CD4-positive, CD25-positive, alpha-beta regulatory T cell (primary cell): ENCODE results near the gene ZNF512B. TPM values are rescaled to one million over a fixed set of nuclear protein-coding genes. Genes with fewer than 3 reads are reported as not detected.

Experiments used
- ATAC-seq, 2 donors: fragments of 150-1000 bp; cut with Tn5 transposase; one replicate each; pipeline ENCODE4 v1.10.0; 2021; ENCODE audit warnings: low read depth in 2 of 2, moderate number of reproducible peaks in 2 of 2, moderate library complexity in 1 of 2
- DNase-seq, 3 donors: peaks; one replicate each; pipeline versions ENCODE4 v3.0.0 to v3.0.0-alpha.2; 2012 to 2022; ENCODE audit warnings: mixed read lengths in 1 of 3
- H3K27ac ChIP-seq: one replicate; pipeline ENCODE4 v1.7.0; 2013; ENCODE audit warnings: mild to moderate bottlenecking, low read length; ENCODE audit not compliant: insufficient read depth, poor library complexity, severe bottlenecking
- H3K27me3 ChIP-seq: one replicate; pipeline ENCODE4 v1.7.0; 2013; ENCODE audit warnings: low read length; ENCODE audit not compliant: control insufficient read depth, insufficient read depth
- H3K36me3 ChIP-seq: one replicate; pipeline ENCODE4 v1.7.0; 2013; ENCODE audit warnings: mild to moderate bottlenecking, low read length, moderate library complexity; ENCODE audit not compliant: control insufficient read depth, insufficient read depth
- H3K4me1 ChIP-seq: 2 replicates; pipeline ENCODE4 v1.7.0; 2013; ENCODE audit warnings: mild to moderate bottlenecking, low read length; ENCODE audit not compliant: insufficient read depth, control insufficient read depth, poor library complexity, severe bottlenecking
- H3K4me3 ChIP-seq: one replicate; pipeline ENCODE4 v1.7.0; 2013; ENCODE audit warnings: low read depth, mild to moderate bottlenecking, low read length, moderate library complexity
- H3K9me3 ChIP-seq, 2 experiments: 1 replicate in 1 of 2; 2 replicates in 1 of 2; pipeline ENCODE4 v1.7.0; 2013; ENCODE audit warnings: low read length in 2 of 2, mild to moderate bottlenecking in 1 of 2, moderate library complexity in 1 of 2; ENCODE audit not compliant: control insufficient read depth in 2 of 2
- H3K27ac Mint-ChIP-seq, 3 donors: one replicate each; pipeline ENCODE4 v1.8.0; 2020 to 2022; ENCODE audit warnings: mild to moderate bottlenecking in 3 of 3, mixed read lengths in 3 of 3, moderate library complexity in 2 of 3
- H3K27me3 Mint-ChIP-seq: one replicate; pipeline ENCODE4 v1.8.0; 2022; ENCODE audit warnings: mild to moderate bottlenecking, mixed read lengths
- H3K36me3 Mint-ChIP-seq: one replicate; pipeline ENCODE4 v1.8.0; 2020; ENCODE audit warnings: mixed read lengths
- H3K4me1 Mint-ChIP-seq, 4 donors: one replicate each; pipeline ENCODE4 v1.8.0; 2020 to 2022; ENCODE audit warnings: mixed read lengths in 4 of 4, mild to moderate bottlenecking in 1 of 4
- H3K4me3 Mint-ChIP-seq, 4 donors: one replicate each; pipeline ENCODE4 v1.8.0; 2020 to 2022; ENCODE audit warnings: mild to moderate bottlenecking in 4 of 4, mixed read lengths in 4 of 4, moderate library complexity in 3 of 4
- H3K9me3 Mint-ChIP-seq, 7 donors: one replicate each; pipeline ENCODE4 v1.8.0; 2020 to 2022; ENCODE audit warnings: mixed read lengths in 7 of 7, mild to moderate bottlenecking in 3 of 7, moderate library complexity in 2 of 7
- polyA plus RNA-seq, 4 donors: library from polyadenylated mRNA; unstranded; fragments of 300-500 nt; fragmentation: Illumina TruSeq; gene quantifications; one replicate each; pipeline ENCODE4 v1.2.3, GENCODE V29; 2021
- total RNA-seq: library from RNA; stranded (reverse); gene quantifications from one replicate; pipeline ENCODE4 v1.2.3, GENCODE V29; 2022

The ZNF512B gene
- total and polyA plus RNA-seq, 5 donors from 2014 or later, result 0.41 to 21.2 (median 0.47) TPM

- DNase-seq (peak in 2 of 3 donors; percentile 34 to 54), ATAC-seq (no peak)
- H3K9me3 Mint-ChIP-seq, result no peaks in the 10 kb centered on the region
- peaks cover 37% of the 10 kb centered on the region for H3K4me1 ChIP-seq
- H3K27me3 Mint-ChIP-seq, result no peaks in the 10 kb centered on the region
- no peaks in the 10 kb centered on the region for H3K9me3 ChIP-seq
- no peaks in the 10 kb centered on the region for H3K36me3 ChIP-seq
- no peaks in the 10 kb centered on the region for H3K27me3 ChIP-seq
- peak overlapping the region; percentile 51 for H3K4me3 ChIP-seq
- peak overlapping the region; percentile 81 to 89 (median 82) for H3K4me3 Mint-ChIP-seq
- H3K36me3 Mint-ChIP-seq, result no peaks in the 10 kb centered on the region
- H3K27ac Mint-ChIP-seq, result peak overlapping the region in 1 of 3 donors; percentile 73
- H3K27ac ChIP-seq, result peak overlapping the region; percentile 74
- H3K4me1 Mint-ChIP-seq, result peaks cover 0 to 38% (median 15%) of the 10 kb centered on the region in 4 donors
Observed at GRCh38 chr20:63955281-63955826, 14.4 kb downstream of the ZNF512B start.

DNA sequence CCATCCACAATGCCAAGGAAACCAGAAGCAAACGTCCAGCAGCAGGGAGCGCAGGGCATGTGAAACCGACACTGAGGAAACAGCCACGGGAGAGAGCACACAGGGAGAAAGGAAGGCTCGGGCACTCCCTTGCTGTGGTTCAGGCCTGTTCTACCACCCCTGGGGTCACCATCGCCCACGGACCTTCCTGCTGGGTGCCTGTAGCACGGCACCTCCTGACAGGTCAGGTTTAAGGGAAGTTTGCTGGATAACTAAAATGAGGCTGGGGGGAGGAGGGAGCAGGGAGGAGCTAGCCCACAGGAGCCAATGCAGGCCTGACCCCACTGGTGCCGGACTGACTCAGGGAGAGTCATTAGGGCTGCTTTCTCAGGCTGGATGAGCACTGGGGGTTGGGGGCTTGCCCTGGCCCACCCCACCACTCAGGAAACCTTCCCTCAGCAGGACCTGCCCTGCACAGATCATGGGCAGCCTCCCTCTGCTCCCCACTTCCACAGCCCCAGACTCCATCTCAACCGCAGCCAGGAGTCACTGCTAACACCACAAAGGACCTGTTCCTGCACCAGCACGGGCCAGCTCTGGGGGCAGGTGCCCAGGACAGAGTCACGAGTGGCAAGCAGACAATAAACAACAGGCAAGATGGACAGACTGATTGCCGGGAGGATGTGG is 15.8 kb downstream of the ZNF512B start:
- Mint-ChIP-seq H3K9me3 (no peaks in the 10 kb centered on the region), H3K27me3 (no peaks in the 10 kb centered on the region), H3K27ac (peak overlapping the region in 2 of 3 donors; percentile 35 to 79), H3K36me3 (no peaks in the 10 kb centered on the region), H3K4me1 (peaks cover 0 to 51% (median 18%) of the 10 kb centered on the region in 4 donors), H3K4me3 (peak overlapping the region; percentile 69 to 89 (median 76))
- H3K27me3 ChIP-seq, result no peaks in the 10 kb centered on the region
- DNase-seq (no peak), ATAC-seq (no peak)
- no peak overlapping the region for H3K27ac ChIP-seq
- H3K4me1 ChIP-seq, result peaks cover 49% of the 10 kb centered on the region
- no peak overlapping the region for H3K4me3 ChIP-seq
- no peaks in the 10 kb centered on the region for H3K9me3 ChIP-seq
- H3K36me3 ChIP-seq, result no peaks in the 10 kb centered on the region

DNA sequence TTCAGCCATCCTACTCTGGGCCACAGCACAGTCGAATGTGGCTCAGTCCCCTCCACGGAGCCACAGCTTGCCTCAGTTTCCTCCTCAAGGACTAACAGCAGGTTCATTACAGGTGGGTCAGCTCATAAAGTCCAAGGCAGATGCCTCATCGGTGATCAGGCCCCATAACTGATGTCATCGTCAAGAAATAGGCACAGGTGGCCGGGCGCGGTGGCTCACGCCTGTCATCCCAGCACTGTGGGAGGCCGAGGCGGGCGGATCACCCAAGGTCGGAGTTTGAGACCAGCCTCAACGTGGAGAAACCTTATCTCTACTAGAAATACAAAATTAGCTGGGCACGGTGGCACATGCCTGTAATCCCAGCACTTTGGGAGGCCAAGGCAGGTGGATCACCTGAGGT is 17.0 kb downstream of the ZNF512B start:
- no peak overlapping the region for H3K4me3 ChIP-seq
- H3K36me3 Mint-ChIP-seq, result no peaks in the 10 kb centered on the region
- peaks cover 56% of the 10 kb centered on the region for H3K4me1 ChIP-seq
- peak overlapping the region in 2 of 3 donors; percentile 63 to 67 for H3K27ac Mint-ChIP-seq
- H3K36me3 ChIP-seq, result no peaks in the 10 kb centered on the region
- ATAC-seq (no peak), DNase-seq (no peak)
- no peaks in the 10 kb centered on the region for H3K27me3 Mint-ChIP-seq
- H3K9me3 ChIP-seq, result no peaks in the 10 kb centered on the region
- H3K27me3 ChIP-seq, result no peaks in the 10 kb centered on the region
- peaks cover 0 to 60% (median 28%) of the 10 kb centered on the region in 4 donors for H3K4me1 Mint-ChIP-seq
- peaks cover 0 to 2% (median 0%) of the 10 kb centered on the region in 7 donors for H3K9me3 Mint-ChIP-seq
- H3K4me3 Mint-ChIP-seq, result peak overlapping the region in 3 of 4 donors; percentile 36 to 89 (median 81)
- H3K27ac ChIP-seq, result no peak overlapping the region

GRCh38 chr20:63952210-63952535 is 17.6 kb downstream of the ZNF512B start:
- no peak overlapping the region for H3K4me3 ChIP-seq
- peaks cover 56% of the 10 kb centered on the region for H3K4me1 ChIP-seq
- Mint-ChIP-seq H3K36me3 (no peaks in the 10 kb centered on the region), H3K27me3 (no peaks in the 10 kb centered on the region), H3K4me1 (peaks cover 0 to 61% (median 31%) of the 10 kb centered on the region in 4 donors), H3K27ac (no peak overlapping the region), H3K4me3 (no peak overlapping the region), H3K9me3 (peaks cover 0 to 2% (median 0%) of the 10 kb centered on the region in 7 donors)
- no peak overlapping the region for H3K27ac ChIP-seq
- H3K9me3 ChIP-seq, result no peaks in the 10 kb centered on the region
- no peaks in the 10 kb centered on the region for H3K36me3 ChIP-seq
- H3K27me3 ChIP-seq, result no peaks in the 10 kb centered on the region
- DNase-seq, result no peak
- no peak for ATAC-seq

DNA sequence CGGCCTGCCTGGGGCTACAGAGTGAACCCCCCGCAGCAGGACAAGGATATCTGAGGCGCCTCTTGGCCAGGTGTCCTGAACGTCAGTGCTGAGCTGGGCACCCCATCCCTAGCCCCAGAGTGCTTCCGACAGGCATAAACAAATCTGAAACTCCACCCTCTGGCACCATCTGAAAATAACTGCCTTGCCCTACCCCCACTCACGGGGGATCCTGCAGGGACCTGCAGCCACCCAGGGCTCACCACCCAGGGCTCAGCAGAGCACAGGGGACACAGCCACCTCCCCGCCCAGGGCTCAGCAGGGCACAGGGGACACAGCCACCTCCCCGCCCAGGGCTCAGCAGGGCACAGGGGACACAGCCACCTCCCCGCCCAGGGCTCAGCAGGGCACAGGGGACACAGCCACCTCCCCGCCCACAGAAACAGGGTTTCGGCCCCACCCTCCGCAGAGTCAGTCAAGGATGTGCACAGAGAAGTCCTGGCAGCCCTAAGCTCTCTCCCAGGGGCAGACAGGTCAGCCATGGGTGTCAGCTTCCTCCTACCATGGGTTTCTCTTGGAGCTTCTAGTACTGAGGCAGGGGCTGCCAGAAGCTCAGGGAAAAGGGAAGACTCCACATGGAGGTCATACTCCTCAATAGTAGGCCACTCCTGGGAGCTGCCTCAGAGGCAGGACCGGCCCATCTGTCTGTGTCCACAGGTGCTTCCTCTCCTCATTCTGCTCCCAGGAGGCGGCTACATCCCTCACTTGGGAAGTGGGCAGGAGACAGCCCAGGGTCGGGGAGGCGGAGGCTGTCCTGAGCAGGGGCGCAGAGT is 18.1 kb downstream of the ZNF512B start:
- Histone ChIP-seq H3K27me3 (no peaks in the 10 kb centered on the region), H3K36me3 (no peaks in the 10 kb centered on the region), H3K27ac (no peak overlapping the region), H3K4me3 (no peak overlapping the region), H3K9me3 (no peaks in the 10 kb centered on the region), H3K4me1 (peaks cover 53% of the 10 kb centered on the region)
- DNase-seq (no peak), ATAC-seq (no peak)
- Mint-ChIP-seq H3K4me1 (peaks cover 0 to 63% (median 34%) of the 10 kb centered on the region in 4 donors), H3K4me3 (peak overlapping the region in 1 of 4 donors; percentile 19), H3K9me3 (peaks cover 0 to 2% (median 0%) of the 10 kb centered on the region in 7 donors), H3K27ac (peak overlapping the region in 1 of 3 donors; percentile 36), H3K36me3 (no peaks in the 10 kb centered on the region), H3K27me3 (no peaks in the 10 kb centered on the region)

- Histone ChIP-seq H3K4me3 (no peak overlapping the region), H3K4me1 (peaks cover 51% of the 10 kb centered on the region), H3K9me3 (no peaks in the 10 kb centered on the region), H3K27ac (no peak overlapping the region), H3K27me3 (no peaks in the 10 kb centered on the region), H3K36me3 (peaks cover 5% of the 10 kb centered on the region)
- Mint-ChIP-seq H3K4me3 (peak overlapping the region in 1 of 4 donors; percentile 19), H3K36me3 (no peaks in the 10 kb centered on the region), H3K27ac (peak overlapping the region in 1 of 3 donors; percentile 36), H3K9me3 (peaks cover 0 to 2% (median 0%) of the 10 kb centered on the region in 7 donors), H3K27me3 (no peaks in the 10 kb centered on the region), H3K4me1 (peaks cover 0 to 63% (median 34%) of the 10 kb centered on the region in 4 donors)
- no peak for ATAC-seq
- DNase-seq, result no peak
Observed at GRCh38 chr20:63950701-63951397, 18.9 kb downstream of the ZNF512B start.
